Skin of body (tissue), 1 donor: ENCODE results near the gene WDR46. TPM values are rescaled to one million over a fixed set of nuclear protein-coding genes. Genes with fewer than 3 reads are reported as not detected.

Experiments used
- total RNA-seq: library from RNA; depleted of rRNA; stranded (reverse); fragments of >200 nt; gene quantifications from one replicate; pipeline ENCODE4 v1.2.3, GENCODE V29; 2014

WDR46 gene
- total RNA-seq, 1 donor from 2014 or later: 39.9 TPM

Other genes with a start within 250 kb of the WDR46 start
- 16.1 TPM for gene HLA-DPA1, start 215.6 kb downstream of the WDR46 start, total RNA-seq
- gene HLA-DPB1, start 213.2 kb downstream of the WDR46 start, total RNA-seq: 19.6 TPM
- gene COL11A2, start 96.8 kb downstream of the WDR46 start, total RNA-seq: 1.4 TPM
- 17.9 TPM for gene RXRB, start 88.6 kb downstream of the WDR46 start, total RNA-seq
- gene SLC39A7, start 88.4 kb downstream of the WDR46 start, total RNA-seq: 61.7 TPM
- 13.4 TPM for gene HSD17B8, start 84.6 kb downstream of the WDR46 start, total RNA-seq
- 18.8 TPM for gene RING1, start 80.7 kb downstream of the WDR46 start, total RNA-seq
- 35.7 TPM for gene VPS52, start 17.4 kb downstream of the WDR46 start, total RNA-seq
- 3,055 TPM for gene RPS18, start 17.2 kb downstream of the WDR46 start, total RNA-seq
- gene B3GALT4, start 12.1 kb downstream of the WDR46 start, total RNA-seq: 5.1 TPM
- gene PFDN6, start 362 bp upstream of the WDR46 start, total RNA-seq: 25.3 TPM
- 29.2 TPM for gene RGL2, start 9.7 kb upstream of the WDR46 start, total RNA-seq
- gene TAPBP, start 24.8 kb upstream of the WDR46 start, total RNA-seq: 32.6 TPM
- 10.9 TPM for gene ZBTB22, start 28.5 kb upstream of the WDR46 start, total RNA-seq
- 17.8 TPM for gene DAXX, start 33.7 kb upstream of the WDR46 start, total RNA-seq
- gene KIFC1, start 102.6 kb upstream of the WDR46 start, total RNA-seq: 9.5 TPM
- 13.7 TPM for gene PHF1, start 121.8 kb upstream of the WDR46 start, total RNA-seq
- gene CUTA, start 128.9 kb upstream of the WDR46 start, total RNA-seq: 54.4 TPM
- 8.8 TPM for gene SYNGAP1, start 130.8 kb upstream of the WDR46 start, total RNA-seq
- 5.8 TPM for gene ZBTB9, start 165.3 kb upstream of the WDR46 start, total RNA-seq